T-helper 9 cell (primary cell): ENCODE data around the gene JAK1.

Experiments used
- DNase-seq: peaks from one replicate; pipeline ENCODE4 v3.0.0-alpha.2; 2020

The JAK1 gene

GRCh38 chr1:64979358-64979757, 13.0 kb upstream of the JAK1 start:
- no peak for DNase-seq

- no peak for DNase-seq
Measured at GRCh38 chr1:64976361-64976760, 10.0 kb upstream of the JAK1 start.

- DNase-seq, result no peak
Measured at GRCh38 chr1:64975740-64976139, 9.4 kb upstream of the JAK1 start.

- DNase-seq, result no peak
Measured at GRCh38 chr1:64975127-64975526, 8.8 kb upstream of the JAK1 start.

- DNase-seq, result no peak
Measured at GRCh38 chr1:64974288-64974825, 8.0 kb upstream of the JAK1 start.

GRCh38 chr1:64973061-64973647, 6.8 kb upstream of the JAK1 start:
- no peak for DNase-seq

- no peak for DNase-seq
Measured at GRCh38 chr1:64969305-64970046, 3.1 kb upstream of the JAK1 start.

- DNase-seq, result no peak
Measured at GRCh38 chr1:64967381-64967780, 1.0 kb upstream of the JAK1 start.

- peak; percentile 72 for DNase-seq
Measured at GRCh38 chr1:64965366-64966157, 787 bp downstream of the JAK1 start.

- DNase-seq, result no peak
Measured at GRCh38 chr1:64963466-64963865, 2.9 kb downstream of the JAK1 start.

- DNase-seq, result no peak
Measured at GRCh38 chr1:64962441-64962840, 3.9 kb downstream of the JAK1 start.

- DNase-seq, result no peak
Measured at GRCh38 chr1:64961923-64962322, 4.4 kb downstream of the JAK1 start.

- no peak for DNase-seq
Measured at GRCh38 chr1:64960731-64961130, 5.6 kb downstream of the JAK1 start.

GRCh38 chr1:64959986-64960385, 6.4 kb downstream of the JAK1 start:
- DNase-seq, result no peak

GRCh38 chr1:64956733-64957441, 9.5 kb downstream of the JAK1 start:
- DNase-seq, result no peak

GRCh38 chr1:64956010-64956640, 10.2 kb downstream of the JAK1 start:
- no peak for DNase-seq

GRCh38 chr1:64955097-64956009, 11.0 kb downstream of the JAK1 start:
- no peak for DNase-seq

GRCh38 chr1:64953241-64953640, 13.1 kb downstream of the JAK1 start:
- no peak for DNase-seq

GRCh38 chr1:64950284-64950809, 16.0 kb downstream of the JAK1 start:
- DNase-seq, result no peak

- no peak for DNase-seq
Measured at GRCh38 chr1:64948905-64949833, 17.2 kb downstream of the JAK1 start.
